Sciatic nerve (tissue), 2 donors: Measurements from ENCODE around the gene ZSWIM3. TPM values are rescaled to one million over a fixed set of nuclear protein-coding genes. Genes with fewer than 3 reads are reported as not detected.

Experiments used
- ATAC-seq: fragments of 200-7000 bp; cut with Tn5 transposase; one replicate; pipeline ENCODE4 v1.9.1; 2020; ENCODE audit warnings: mild to moderate bottlenecking, moderate library complexity
- DNase-seq: peaks from one replicate; pipeline ENCODE4 v3.0.0-alpha.2; 2020; ENCODE audit warnings: low spot score
- intact Hi-C: fragments of 100-400 bp; cut with DNase I; formaldehyde crosslinking; loops from one replicate; pipeline ENCODE4 v1.14.2; 2022
- total RNA-seq: library from RNA; stranded (reverse); fragmentation: NEBNext Ultra II Directional; extraction: Animal tissue kit (Norgen Biotek cat#: 25700); gene quantifications from one replicate; pipeline ENCODE4 v1.2.1, GENCODE V29; 2021
- donor health status: DM: no; HTN: no; CAD: no.
- donor health status: DM: no; HTN: no; CAD: no.

ZSWIM3 gene
- total RNA-seq, 1 donor from 2014 or later = 3.8 TPM

- intact Hi-C loops = no loop called here
- ATAC-seq (peak; percentile 0), DNase-seq (no peak)
Measured at GRCh38 chr20:45918779-45919537, 61.5 kb downstream of the ZSWIM3 start.

GRCh38 chr20:45919542-45920399 is 62.4 kb downstream of the ZSWIM3 start:
- intact Hi-C loops = no loop called here
- DNase-seq = peak; percentile 89
- peak; percentile 88 for ATAC-seq

GRCh38 chr20:45920462-45921336 is 63.3 kb downstream of the ZSWIM3 start:
- intact Hi-C loops = no loop called here
- DNase-seq (no peak), ATAC-seq (no peak)

- ATAC-seq (no peak), DNase-seq (no peak)
- intact Hi-C loops = no loop called here
Measured at GRCh38 chr20:45921337-45922189, 64.1 kb downstream of the ZSWIM3 start.

GRCh38 chr20:45924391-45925261 is 67.2 kb downstream of the ZSWIM3 start:
- intact Hi-C loops = no loop called here
- DNase-seq (no peak), ATAC-seq (peak; percentile 71)

GRCh38 chr20:45925821-45926506 is 68.5 kb downstream of the ZSWIM3 start:
- DNase-seq (no peak), ATAC-seq (no peak)
- intact Hi-C loops = no loop called here

GRCh38 chr20:45926731-45927070 is 69.3 kb downstream of the ZSWIM3 start:
- intact Hi-C loops = no loop called here
- DNase-seq (no peak), ATAC-seq (no peak)

GRCh38 chr20:45927071-45927878 is 69.9 kb downstream of the ZSWIM3 start:
- DNase-seq (no peak), ATAC-seq (no peak)
- intact Hi-C loops = no loop called here

Other genes starting within 250 kb of the ZSWIM3 start
- not detected for gene WFDC10A, start 227.9 kb upstream of the ZSWIM3 start, total RNA-seq
- not detected for gene WFDC9, start 226.3 kb upstream of the ZSWIM3 start, total RNA-seq
- gene WFDC11, start 187.4 kb upstream of the ZSWIM3 start, total RNA-seq = not detected
- gene WFDC13, start 155.6 kb upstream of the ZSWIM3 start, total RNA-seq = not detected
- not detected for gene WFDC10B, start 152.6 kb upstream of the ZSWIM3 start, total RNA-seq
- gene SPINT4, start 135.3 kb upstream of the ZSWIM3 start, total RNA-seq = not detected
- gene WFDC3, start 65.7 kb upstream of the ZSWIM3 start, total RNA-seq = 1.5 TPM
- 20.5 TPM for gene DNTTIP1, start 65.7 kb upstream of the ZSWIM3 start, total RNA-seq
- 0.80 TPM for gene UBE2C, start 45.0 kb upstream of the ZSWIM3 start, total RNA-seq
- gene TNNC2, start 30.3 kb upstream of the ZSWIM3 start, total RNA-seq = 0.89 TPM
- gene SNX21, start 23.8 kb upstream of the ZSWIM3 start, total RNA-seq = 52.6 TPM
- gene ACOT8, start 222 bp upstream of the ZSWIM3 start, total RNA-seq = 19.7 TPM
- gene ZSWIM1, start 23.6 kb downstream of the ZSWIM3 start, total RNA-seq = 8.1 TPM
- 2.8 TPM for gene SPATA25, start 30.0 kb downstream of the ZSWIM3 start, total RNA-seq
- gene NEURL2, start 33.6 kb downstream of the ZSWIM3 start, total RNA-seq = 8.9 TPM
- 87.4 TPM for gene CTSA, start 33.7 kb downstream of the ZSWIM3 start, total RNA-seq
- gene PLTP, start 54.5 kb downstream of the ZSWIM3 start, total RNA-seq = 95.4 TPM
- gene PCIF1, start 77.1 kb downstream of the ZSWIM3 start, total RNA-seq = 38.2 TPM
- 22.3 TPM for gene ZNF335, start 114.6 kb downstream of the ZSWIM3 start, total RNA-seq
- gene MMP9, start 151.3 kb downstream of the ZSWIM3 start, total RNA-seq = 5.0 TPM
- gene SLC12A5, start 171.6 kb downstream of the ZSWIM3 start, total RNA-seq = 3.9 TPM
- gene NCOA5, start 232.3 kb downstream of the ZSWIM3 start, total RNA-seq = 27.4 TPM